Activated T-helper 17 cell treated with anti-CD3 and anti-CD28 coated beads, Interleukin-2, amount 50 U/mL, for 72 hours (primary cell): ENCODE results near the gene IGFLR1. TPM values are rescaled to one million over a fixed set of nuclear protein-coding genes. Genes with fewer than 3 reads are reported as not detected.

Experiments
- ATAC-seq: fragments of 150-1000 bp; cut with Tn5 transposase; replicated peaks from 2 replicates; pipeline ENCODE4 v1.10.0; 2021; ENCODE audit warnings: mild to moderate bottlenecking, moderate library complexity
- H3K27ac Mint-ChIP-seq: one replicate; pipeline ENCODE4 v1.8.0; 2022; ENCODE audit warnings: mixed read lengths
- H3K27me3 Mint-ChIP-seq: one replicate; pipeline ENCODE4 v1.8.0; 2022; ENCODE audit warnings: mixed read lengths
- H3K36me3 Mint-ChIP-seq: one replicate; pipeline ENCODE4 v1.8.0; 2022; ENCODE audit warnings: low read depth, mild to moderate bottlenecking, mixed read lengths
- H3K4me1 Mint-ChIP-seq: one replicate; pipeline ENCODE4 v1.8.0; 2022; ENCODE audit warnings: mixed read lengths
- H3K4me3 Mint-ChIP-seq: one replicate; pipeline ENCODE4 v1.8.0; 2022; ENCODE audit warnings: mild to moderate bottlenecking, mixed read lengths
- H3K9me3 Mint-ChIP-seq: one replicate; pipeline ENCODE4 v1.8.0; 2022; ENCODE audit warnings: mixed read lengths
- total RNA-seq, 2 donors: library from RNA; stranded (reverse); gene quantifications; one replicate each; pipeline ENCODE4 v1.2.3, GENCODE V29; 2022

IGFLR1 gene
- total RNA-seq, 2 donors from 2014 or later = 42.3 to 153 TPM

DNA sequence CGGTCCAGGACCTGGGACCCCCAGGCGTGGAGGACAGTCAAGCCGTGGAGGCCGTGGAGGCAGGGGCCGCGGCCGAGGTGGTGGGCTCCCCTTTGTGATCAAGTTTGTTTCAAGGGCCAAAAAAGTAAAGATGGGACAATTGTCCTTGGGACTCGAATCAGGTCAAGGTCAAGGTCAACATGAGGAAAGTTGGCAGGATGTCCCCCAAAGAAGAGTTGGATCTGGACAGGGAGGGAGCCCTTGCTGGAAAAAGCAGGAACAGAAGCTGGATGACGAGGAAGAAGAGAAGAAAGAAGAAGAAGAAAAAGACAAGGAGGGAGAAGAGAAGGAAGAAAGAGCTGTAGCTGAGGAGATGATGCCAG lies 22.1 kb downstream of the IGFLR1 start:
- Mint-ChIP-seq H3K27ac (no peak overlapping the region), H3K27me3 (no peaks in the 10 kb centered on the region), H3K4me1 (peaks cover 5% of the 10 kb centered on the region), H3K4me3 (peak overlapping the region; percentile 89), H3K9me3 (no peaks in the 10 kb centered on the region), H3K36me3 (peaks cover 92% of the 10 kb centered on the region)
- ATAC-seq = no peak

DNA sequence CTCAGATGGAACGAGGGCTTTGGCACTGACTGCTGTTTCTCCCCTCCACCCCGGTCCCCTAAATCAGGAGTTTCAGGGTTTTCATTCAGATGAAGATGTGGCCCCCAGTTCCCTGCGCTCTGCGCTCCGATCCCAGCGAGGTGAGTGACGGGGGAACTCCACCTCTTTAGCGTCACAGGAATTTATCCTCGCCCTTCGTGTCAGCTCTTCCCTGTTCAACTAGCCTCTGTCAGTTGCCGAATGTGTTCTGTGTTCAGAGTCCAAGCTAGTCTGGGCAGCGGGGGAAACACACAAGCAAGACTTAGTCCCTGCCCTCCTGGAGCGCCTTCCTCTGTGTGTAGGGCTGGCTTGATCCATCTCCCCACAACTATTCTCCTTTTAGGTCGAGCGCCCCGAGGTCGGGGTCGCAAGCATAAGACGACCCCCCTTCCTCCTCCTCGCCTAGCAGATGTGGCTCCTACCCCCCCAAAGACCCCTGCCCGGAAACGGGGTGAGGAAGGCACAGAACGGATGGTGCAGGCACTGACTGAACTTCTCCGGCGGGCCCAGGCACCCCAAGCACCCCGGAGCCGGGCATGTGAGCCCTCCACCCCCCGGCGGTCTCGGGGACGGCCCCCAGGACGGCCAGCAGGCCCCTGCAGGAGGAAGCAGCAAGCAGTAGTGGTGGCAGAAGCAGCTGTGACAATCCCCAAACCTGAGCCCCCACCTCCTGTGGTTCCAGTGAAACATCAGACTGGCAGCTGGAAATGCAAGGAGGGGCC lies 22.7 kb downstream of the IGFLR1 start:
- Mint-ChIP-seq H3K4me3 (peak overlapping the region; percentile 89), H3K9me3 (no peaks in the 10 kb centered on the region), H3K36me3 (peaks cover 92% of the 10 kb centered on the region), H3K4me1 (peaks cover 5% of the 10 kb centered on the region), H3K27ac (peak overlapping the region; percentile 94), H3K27me3 (no peaks in the 10 kb centered on the region)
- no peak for ATAC-seq

GRCh38 chr19:35718345-35719041 lies 23.8 kb downstream of the IGFLR1 start:
- Mint-ChIP-seq H3K9me3 (no peaks in the 10 kb centered on the region), H3K36me3 (peaks cover 92% of the 10 kb centered on the region), H3K4me1 (no peaks in the 10 kb centered on the region), H3K27me3 (no peaks in the 10 kb centered on the region), H3K27ac (peak overlapping the region; percentile 94), H3K4me3 (peak overlapping the region; percentile 89)
- peak; percentile 3 for ATAC-seq

DNA sequence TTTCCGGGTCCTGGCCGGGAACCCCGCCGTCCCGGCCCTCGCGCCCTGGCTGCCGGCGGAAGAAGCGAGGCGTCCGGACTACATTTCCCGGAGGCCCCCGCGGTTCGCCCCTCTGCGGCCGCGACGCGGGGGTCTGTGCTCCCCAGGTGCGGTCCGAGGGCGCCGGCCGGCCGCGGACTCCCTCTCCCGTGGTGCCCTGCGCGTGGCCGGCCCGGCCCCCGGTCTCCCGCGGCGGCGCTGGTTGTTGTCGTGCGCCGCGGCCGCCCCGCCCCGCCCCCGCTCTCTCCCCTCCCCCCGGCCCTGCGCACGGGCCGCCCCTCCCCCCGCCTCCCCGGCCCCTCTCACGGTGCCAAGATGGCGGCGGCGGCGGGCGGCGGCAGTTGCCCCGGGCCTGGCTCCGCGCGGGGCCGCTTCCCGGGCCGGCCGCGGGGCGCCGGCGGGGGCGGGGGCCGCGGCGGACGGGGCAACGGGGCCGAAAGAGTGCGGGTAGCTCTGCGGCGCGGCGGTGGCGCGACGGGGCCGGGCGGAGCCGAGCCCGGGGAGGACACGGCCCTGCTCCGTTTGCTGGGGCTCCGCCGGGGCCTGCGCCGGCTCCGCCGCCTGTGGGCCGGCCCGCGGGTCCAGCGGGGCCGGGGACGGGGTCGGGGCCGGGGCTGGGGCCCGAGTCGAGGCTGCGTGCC lies 24.4 kb downstream of the IGFLR1 start, which contains the start of gene KMT2B:
Gene KMT2B, plus strand, starts transcription at position 339 of the 680 bp plus-strand sequence. Its CDS starts 16 bp downstream, at position 355.
- Mint-ChIP-seq H3K4me3 (peak within 1 kb of the TSS; percentile 96), H3K9me3 (no peaks in the 10 kb centered on the region), H3K4me1 (no peaks in the 10 kb centered on the region), H3K36me3 (peaks cover 92% of the 10 kb centered on the region), H3K27me3 (no peaks in the 10 kb centered on the region), H3K27ac (peak within 1 kb of the TSS; percentile 98)
- ATAC-seq = peak; percentile 4

DNA sequence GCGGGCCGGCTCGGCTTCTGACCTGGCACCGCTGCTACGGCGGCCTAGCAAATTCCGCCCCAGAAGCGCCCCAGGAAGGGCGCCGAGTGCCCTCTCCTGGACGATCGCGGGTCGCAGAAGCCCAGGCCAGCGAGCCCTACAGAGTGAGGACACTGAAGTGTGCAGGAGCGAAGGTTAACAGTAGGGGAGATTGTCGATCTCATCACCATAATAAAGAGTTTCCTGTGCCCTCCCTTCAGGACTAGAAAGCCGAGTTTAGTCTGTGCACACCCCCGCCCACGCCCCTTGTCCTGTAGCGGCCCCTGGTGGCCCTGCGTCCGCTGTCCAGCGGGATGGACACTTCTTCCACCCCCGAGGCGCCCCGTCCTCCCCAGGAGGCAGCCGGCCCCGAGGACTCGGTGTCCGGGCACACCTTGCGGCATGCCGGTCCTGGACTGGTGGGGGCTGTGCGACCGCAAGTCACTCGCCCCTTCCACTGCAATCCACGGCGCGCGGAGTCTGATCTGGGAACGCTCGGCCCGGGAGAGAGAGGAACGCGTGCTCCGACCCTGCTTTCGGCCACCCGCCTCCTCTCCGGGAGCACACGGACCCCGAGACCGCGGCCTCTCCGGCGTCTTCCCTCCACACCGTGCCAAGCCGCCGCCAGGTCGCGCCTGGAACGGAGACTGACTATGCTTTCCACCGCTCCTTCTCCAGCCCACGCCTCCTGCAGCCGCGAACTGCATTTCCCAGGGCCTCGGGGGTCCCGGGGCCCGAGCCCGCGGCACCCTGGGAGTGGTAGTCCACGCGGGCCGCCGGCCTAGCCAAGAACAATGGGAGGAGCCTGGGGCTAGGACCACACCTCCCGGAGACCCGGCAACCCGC lies 25.2 kb downstream of the IGFLR1 start:
- H3K27ac Mint-ChIP-seq = peak overlapping the region; percentile 98
- peaks cover 92% of the 10 kb centered on the region for H3K36me3 Mint-ChIP-seq
- peak overlapping the region; percentile 96 for H3K4me3 Mint-ChIP-seq
- no peaks in the 10 kb centered on the region for H3K4me1 Mint-ChIP-seq
- no peaks in the 10 kb centered on the region for H3K27me3 Mint-ChIP-seq
- peak; percentile 55 for ATAC-seq
- H3K9me3 Mint-ChIP-seq = no peaks in the 10 kb centered on the region

- no peaks in the 10 kb centered on the region for H3K27me3 Mint-ChIP-seq
- peaks cover 88% of the 10 kb centered on the region for H3K36me3 Mint-ChIP-seq
- H3K4me3 Mint-ChIP-seq = peak overlapping the region; percentile 96
- H3K9me3 Mint-ChIP-seq = no peaks in the 10 kb centered on the region
- peaks cover 5% of the 10 kb centered on the region for H3K4me1 Mint-ChIP-seq
- ATAC-seq = no peak
- H3K27ac Mint-ChIP-seq = peak overlapping the region; percentile 98
Measured at GRCh38 chr19:35715981-35716800, 26.1 kb downstream of the IGFLR1 start.

DNA sequence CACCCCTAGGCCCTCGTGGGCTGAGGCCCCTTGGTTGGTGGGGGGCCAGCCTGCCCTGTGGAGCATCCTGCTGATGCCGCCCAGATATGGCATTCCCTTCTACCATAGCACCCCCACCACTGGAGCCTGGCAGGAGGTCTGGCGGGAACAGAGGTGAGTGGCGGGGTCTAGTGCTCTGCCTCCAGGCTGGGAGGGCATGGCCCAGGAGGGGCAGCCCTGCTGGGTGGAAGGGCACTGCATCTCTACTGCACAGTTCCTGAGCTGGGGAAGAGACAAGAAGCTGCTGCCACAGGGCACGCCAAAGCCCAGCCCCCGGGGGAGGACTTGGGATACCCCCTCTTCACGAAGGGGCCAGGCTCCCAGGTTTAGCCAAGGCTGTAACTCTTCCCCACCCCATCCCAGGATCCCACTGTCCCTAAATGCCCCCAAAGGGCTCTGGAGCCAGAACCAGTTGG lies 26.9 kb downstream of the IGFLR1 start:
- no peaks in the 10 kb centered on the region for H3K9me3 Mint-ChIP-seq
- no peak for ATAC-seq
- H3K4me3 Mint-ChIP-seq = peak overlapping the region; percentile 96
- H3K27ac Mint-ChIP-seq = peak overlapping the region; percentile 98
- H3K27me3 Mint-ChIP-seq = no peaks in the 10 kb centered on the region
- H3K4me1 Mint-ChIP-seq = peaks cover 8% of the 10 kb centered on the region
- H3K36me3 Mint-ChIP-seq = peaks cover 87% of the 10 kb centered on the region

- H3K27ac Mint-ChIP-seq = peak overlapping the region; percentile 98
- H3K27me3 Mint-ChIP-seq = no peaks in the 10 kb centered on the region
- no peaks in the 10 kb centered on the region for H3K9me3 Mint-ChIP-seq
- peak overlapping the region; percentile 96 for H3K4me3 Mint-ChIP-seq
- ATAC-seq = no peak
- peaks cover 8% of the 10 kb centered on the region for H3K4me1 Mint-ChIP-seq
- H3K36me3 Mint-ChIP-seq = peaks cover 81% of the 10 kb centered on the region
Measured at GRCh38 chr19:35714601-35715354, 27.5 kb downstream of the IGFLR1 start.

- Mint-ChIP-seq H3K27me3 (no peaks in the 10 kb centered on the region), H3K4me1 (peaks cover 8% of the 10 kb centered on the region), H3K27ac (peak overlapping the region; percentile 98), H3K4me3 (peak overlapping the region; percentile 96), H3K36me3 (peaks cover 73% of the 10 kb centered on the region), H3K9me3 (no peaks in the 10 kb centered on the region)
- no peak for ATAC-seq
Measured at GRCh38 chr19:35713904-35714495, 28.3 kb downstream of the IGFLR1 start.

- Mint-ChIP-seq H3K36me3 (peaks cover 68% of the 10 kb centered on the region), H3K4me3 (peak overlapping the region; percentile 96), H3K27ac (peak overlapping the region; percentile 98), H3K4me1 (peaks cover 8% of the 10 kb centered on the region), H3K9me3 (no peaks in the 10 kb centered on the region), H3K27me3 (no peaks in the 10 kb centered on the region)
- no peak for ATAC-seq
Measured at GRCh38 chr19:35713506-35713850, 28.8 kb downstream of the IGFLR1 start.

DNA sequence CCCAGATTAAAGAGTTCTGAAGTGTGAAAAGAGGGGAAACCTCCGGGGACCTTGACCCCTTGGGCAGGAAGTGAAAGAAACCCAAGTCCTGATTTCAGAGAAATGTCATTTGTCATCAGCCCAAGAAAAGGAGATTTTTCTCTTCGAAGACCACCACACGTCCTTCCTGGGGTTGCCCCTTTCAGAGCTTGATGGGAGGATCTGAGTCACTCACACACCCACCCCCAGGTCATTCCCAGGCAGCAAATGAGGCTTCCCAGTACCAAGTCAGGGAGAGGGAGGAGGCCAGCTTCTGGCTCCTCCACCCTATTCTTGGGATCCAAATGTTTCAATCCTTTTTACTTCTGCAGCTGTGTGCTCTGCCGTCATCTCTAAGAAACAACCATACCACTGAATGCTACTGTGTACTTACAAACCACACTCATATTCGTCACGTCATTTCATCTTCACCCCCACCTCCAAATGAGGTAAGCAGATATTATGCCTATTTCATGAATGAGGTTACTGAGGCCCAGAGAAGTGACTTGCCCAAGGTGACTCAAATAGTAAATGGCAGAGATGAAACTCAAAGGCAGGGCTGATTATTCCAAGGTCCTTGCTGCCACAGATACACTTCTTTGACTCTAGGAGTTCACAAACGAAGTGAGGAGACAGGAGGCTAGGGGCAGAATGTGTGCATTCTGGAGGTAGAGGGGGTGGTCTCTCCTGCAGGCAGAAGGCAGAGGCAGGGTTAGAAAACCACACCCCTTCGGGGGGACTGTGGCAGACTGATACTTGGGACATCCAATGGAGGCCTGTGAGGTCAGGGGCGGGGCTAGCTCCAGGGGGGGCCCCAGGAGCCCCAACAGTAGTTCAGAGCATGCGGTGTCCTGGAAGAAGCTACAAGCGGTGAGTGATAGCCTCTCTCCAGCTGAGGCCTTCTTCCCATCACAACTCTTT lies 29.4 kb downstream of the IGFLR1 start:
- Mint-ChIP-seq H3K36me3 (peaks cover 66% of the 10 kb centered on the region), H3K27me3 (no peaks in the 10 kb centered on the region), H3K4me1 (peaks cover 8% of the 10 kb centered on the region), H3K4me3 (peak overlapping the region; percentile 96), H3K27ac (peak overlapping the region; percentile 98), H3K9me3 (no peaks in the 10 kb centered on the region)
- peak; percentile 55 for ATAC-seq
